Adrenal gland (tissue), 5 donors: ENCODE measurements around the gene SIRT1.

Experiments used
- CTCF ChIP-seq, 6 experiments: fragments of 450-650 bp in 4 of 6; fragments of 200-600 bp in 2 of 6; sonication (generic) in 1 of 6; IDR thresholded peaks; 1 replicate in 5 of 6; 2 replicates in 1 of 6; pipeline versions ENCODE4 v1.5.1 to v1.8.0; 2016 to 2021; ENCODE audit warnings: antibody characterized with exemption in 6 of 6, mild to moderate bottlenecking in 2 of 6, moderate library complexity in 1 of 6
- POLR2A ChIP-seq, 2 donors: fragments of 450-650 bp; IDR thresholded peaks; one replicate each; pipeline ENCODE4 v1.6.1; 2017; ENCODE audit warnings: antibody characterized with exemption in 2 of 2, mild to moderate bottlenecking in 2 of 2, moderate library complexity in 1 of 2
- donor health status: DM: no; HTN: no; CAD: no.

GRCh38 chr10:67841737-67842136 is 42.7 kb upstream of the SIRT1 start:
- no peak for TF ChIP-seq CTCF (IDR thresholded peaks at IDR 0.05)
- TF ChIP-seq POLR2A (IDR thresholded peaks at IDR 0.05), result no peak
